Mucosa of rectum (tissue), 2 donors: ENCODE data around the gene SLC35F2.
A peak's percentile ranks its signal among the peaks of the same experiment; 100 is the strongest.

Source experiments
- H3K27ac ChIP-seq, 2 donors: one replicate each; pipeline ENCODE4 v1.7.0; 2013; ENCODE audit warnings: inconsistent platforms in 2 of 2, low read depth in 2 of 2, low read length in 2 of 2
- H3K27me3 ChIP-seq, 2 donors: one replicate each; pipeline ENCODE4 v1.7.0; 2013; ENCODE audit warnings: low read length in 2 of 2; ENCODE audit not compliant: control insufficient read depth in 2 of 2, insufficient read depth in 2 of 2
- H3K36me3 ChIP-seq, 2 donors: one replicate each; pipeline ENCODE4 v1.7.0; 2013; ENCODE audit warnings: low read length in 2 of 2; ENCODE audit not compliant: control insufficient read depth in 2 of 2, insufficient read depth in 2 of 2
- H3K4me1 ChIP-seq, 2 donors: one replicate each; pipeline ENCODE4 v1.7.0; 2013; ENCODE audit warnings: low read length in 2 of 2, mild to moderate bottlenecking in 1 of 2; ENCODE audit not compliant: control insufficient read depth in 2 of 2, insufficient read depth in 2 of 2
- H3K4me3 ChIP-seq, 2 donors: one replicate each; pipeline ENCODE4 v1.7.0; 2013; ENCODE audit warnings: low read length in 2 of 2
- H3K9ac ChIP-seq, 2 donors: one replicate each; pipeline ENCODE4 v1.7.0; 2013; ENCODE audit warnings: low read length in 2 of 2, low read depth in 1 of 2, mild to moderate bottlenecking in 1 of 2
- H3K9me3 ChIP-seq, 2 donors: one replicate each; pipeline ENCODE4 v1.7.0; 2013; ENCODE audit warnings: low read length in 2 of 2; ENCODE audit not compliant: control insufficient read depth in 2 of 2
- donor health status: healthy.
- donor health status: Normal muscosa, but diverticular disease.

Gene SLC35F2

GRCh38 chr11:107859459-107860239 is 1.1 kb upstream of the SLC35F2 start:
- Histone ChIP-seq H3K9ac (peak overlapping the region; percentile 69 to 79), H3K4me3 (peak overlapping the region; percentile 88 to 89), H3K4me1 (peaks cover 0 to 14% of the 10 kb centered on the region in 2 donors), H3K27me3 (no peaks in the 10 kb centered on the region), H3K9me3 (no peaks in the 10 kb centered on the region), H3K36me3 (peaks cover 0 to 2% of the 10 kb centered on the region in 2 donors), H3K27ac (peak overlapping the region; percentile 79 to 80)

DNA sequence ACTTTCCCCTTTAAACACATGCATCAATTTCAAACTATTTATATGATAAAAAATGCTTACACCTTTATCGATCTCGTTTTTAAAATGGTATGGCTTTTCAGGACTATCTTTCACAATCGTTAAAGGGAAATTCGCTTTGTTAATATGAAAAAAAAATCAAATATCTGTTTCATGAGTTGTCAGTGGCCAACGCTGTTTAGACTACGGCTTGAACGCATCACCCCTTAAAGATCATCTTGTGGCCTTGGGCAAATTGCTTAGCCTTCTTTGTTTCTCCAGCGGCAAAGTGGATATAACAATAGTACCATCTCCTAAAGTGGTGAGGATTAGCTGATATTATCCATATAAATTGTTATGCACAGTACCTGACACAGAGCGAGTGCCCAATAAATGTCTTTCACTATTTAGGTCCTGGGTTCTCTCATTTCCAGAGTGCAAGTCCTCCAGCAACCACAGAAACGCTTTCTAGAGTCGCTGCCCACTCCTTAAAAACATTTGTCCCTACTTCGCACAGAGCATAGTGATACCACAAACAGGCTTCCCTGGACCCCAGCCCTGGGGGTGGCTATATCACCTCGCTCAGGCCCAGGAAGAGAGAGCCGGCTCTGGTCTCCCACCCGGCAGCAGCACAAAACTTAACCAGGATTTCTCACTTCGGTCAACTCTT is 904 bp downstream of the SLC35F2 start:
- Histone ChIP-seq H3K36me3 (peaks cover 0 to 2% of the 10 kb centered on the region in 2 donors), H3K27ac (peak overlapping the region; percentile 79 to 80), H3K27me3 (no peaks in the 10 kb centered on the region), H3K4me1 (peaks cover 0 to 20% of the 10 kb centered on the region in 2 donors), H3K9ac (peak overlapping the region; percentile 69 to 79), H3K4me3 (peak overlapping the region; percentile 88 to 89), H3K9me3 (no peaks in the 10 kb centered on the region)

DNA sequence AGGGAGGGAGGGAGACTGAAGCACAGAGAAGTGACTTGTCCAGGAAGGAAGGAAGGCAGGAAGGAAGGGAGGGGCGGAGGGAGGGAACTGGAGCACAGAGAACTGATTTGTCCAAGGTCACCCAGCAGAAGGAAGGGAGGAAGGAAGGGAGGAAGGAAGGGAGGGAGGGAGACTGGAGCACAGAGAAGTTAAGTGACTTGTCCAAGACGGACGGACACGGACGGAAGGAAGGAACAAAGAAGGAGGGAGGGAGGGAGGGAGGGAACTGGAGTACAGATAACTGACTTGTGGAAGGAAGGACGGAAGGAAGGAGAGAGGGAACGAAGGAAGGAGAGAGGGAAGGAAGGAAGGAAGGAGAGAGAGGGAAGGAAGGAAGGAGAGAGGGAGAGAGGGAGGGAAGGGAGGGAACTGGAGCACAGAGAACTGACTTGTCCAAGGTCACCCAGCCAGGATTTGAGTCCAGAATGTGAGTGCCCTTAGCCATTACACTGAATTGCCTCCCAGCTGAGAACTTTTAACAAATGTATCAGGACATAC is 1.5 kb downstream of the SLC35F2 start:
- Histone ChIP-seq H3K27me3 (no peaks in the 10 kb centered on the region), H3K9me3 (no peaks in the 10 kb centered on the region), H3K4me1 (peaks cover 0 to 20% of the 10 kb centered on the region in 2 donors), H3K36me3 (peaks cover 0 to 2% of the 10 kb centered on the region in 2 donors), H3K9ac (peak overlapping the region; percentile 52 to 79), H3K4me3 (peak overlapping the region; percentile 88 to 89), H3K27ac (peak overlapping the region; percentile 79 to 80)

DNA sequence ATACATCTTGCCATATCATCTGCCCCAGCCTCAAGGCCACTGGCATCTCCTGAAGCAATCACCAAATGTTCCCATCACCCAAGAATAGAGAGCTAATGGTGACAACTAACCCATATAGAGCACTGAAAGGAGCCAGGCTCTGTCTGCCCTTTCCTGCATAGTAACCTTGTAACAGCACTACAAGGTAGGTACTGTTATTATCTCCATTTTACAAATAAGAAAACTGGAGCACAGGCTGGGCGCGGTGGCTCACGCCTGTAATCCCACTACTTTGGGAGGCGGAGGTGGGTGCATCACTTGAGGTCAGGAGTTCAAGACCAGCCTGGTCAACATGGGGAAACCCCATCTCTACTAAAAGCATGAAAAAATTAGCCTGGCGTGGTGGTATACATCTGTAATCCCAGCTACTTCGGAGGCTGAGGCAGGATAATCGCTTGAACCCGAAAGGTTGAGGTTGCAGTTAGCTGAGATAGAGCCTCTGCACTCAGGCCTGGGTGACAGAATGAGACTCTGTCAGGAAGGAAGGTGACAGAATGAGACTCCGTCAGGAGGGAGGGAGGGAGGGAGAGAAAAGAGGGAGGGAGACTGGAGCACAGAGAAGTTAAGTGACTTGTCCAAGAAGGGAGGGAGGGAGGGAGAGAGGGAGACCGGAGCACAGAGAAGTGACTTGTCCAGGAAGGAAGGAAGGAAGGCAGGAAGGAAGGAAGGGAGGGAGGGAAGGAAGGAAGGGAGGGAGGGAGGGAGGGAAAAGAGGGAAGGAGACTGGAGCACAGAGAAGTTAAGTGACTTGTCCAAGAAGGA is 2.2 kb downstream of the SLC35F2 start:
- H3K27me3 ChIP-seq: no peaks in the 10 kb centered on the region
- no peak overlapping the region for H3K4me3 ChIP-seq
- H3K9ac ChIP-seq: no peak overlapping the region
- no peaks in the 10 kb centered on the region for H3K9me3 ChIP-seq
- peaks cover 0 to 20% of the 10 kb centered on the region in 2 donors for H3K4me1 ChIP-seq
- peaks cover 0 to 2% of the 10 kb centered on the region in 2 donors for H3K36me3 ChIP-seq
- peak overlapping the region; percentile 79 to 80 for H3K27ac ChIP-seq

DNA sequence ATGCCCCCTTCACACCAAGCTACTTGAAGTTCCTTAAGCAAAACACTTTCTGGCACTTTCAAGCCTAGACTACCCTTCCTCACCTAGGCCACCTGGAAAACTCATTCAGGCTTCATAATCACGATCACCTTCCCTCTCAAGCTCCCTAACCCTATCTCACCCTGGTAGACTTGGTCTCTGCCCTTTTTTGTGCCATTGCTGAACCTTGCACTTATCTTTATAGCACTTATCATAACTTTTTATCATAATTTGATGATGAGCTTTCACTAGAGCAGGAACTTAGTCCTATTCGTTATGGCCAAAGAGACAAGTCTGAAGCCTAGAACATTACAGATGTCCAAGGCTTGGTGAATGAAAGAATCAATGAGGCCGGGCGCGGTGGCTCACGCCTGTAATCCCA is 5.5 kb downstream of the SLC35F2 start:
- Histone ChIP-seq H3K36me3 (peaks cover 0 to 2% of the 10 kb centered on the region in 2 donors), H3K4me1 (peaks cover 3 to 13% of the 10 kb centered on the region in 2 donors), H3K9ac (no peak overlapping the region), H3K9me3 (no peaks in the 10 kb centered on the region), H3K27ac (peak overlapping the region; percentile 1 to 34), H3K27me3 (no peaks in the 10 kb centered on the region), H3K4me3 (no peak overlapping the region)

- H3K9ac ChIP-seq: no peak overlapping the region
- no peaks in the 10 kb centered on the region for H3K27me3 ChIP-seq
- peak overlapping the region; percentile 58 to 72 for H3K27ac ChIP-seq
- H3K9me3 ChIP-seq: no peaks in the 10 kb centered on the region
- peaks cover 0 to 2% of the 10 kb centered on the region in 2 donors for H3K36me3 ChIP-seq
- H3K4me1 ChIP-seq: peaks cover 3 to 8% of the 10 kb centered on the region in 2 donors
- no peak overlapping the region for H3K4me3 ChIP-seq
Measured at GRCh38 chr11:107851704-107852310, 6.8 kb downstream of the SLC35F2 start.

DNA sequence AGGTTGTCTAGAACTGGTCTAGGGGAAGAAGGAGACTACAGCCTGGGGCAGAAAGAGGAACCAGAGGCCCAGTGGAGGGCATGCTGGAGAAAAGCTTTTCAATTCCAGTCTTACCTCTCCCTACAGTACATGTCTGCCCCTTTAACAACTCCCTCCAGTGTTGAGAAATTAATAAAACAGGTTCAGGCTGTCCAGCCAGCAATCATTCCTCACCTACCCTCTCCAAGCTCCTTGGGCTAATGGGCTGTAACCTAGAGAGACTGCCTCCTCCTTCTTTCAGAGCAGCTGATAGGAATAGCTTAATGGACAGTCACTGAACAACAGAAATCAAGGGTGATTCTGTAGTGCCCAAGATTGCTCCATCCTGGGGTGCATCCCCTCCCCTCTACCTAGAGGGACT is 8.8 kb downstream of the SLC35F2 start:
- no peaks in the 10 kb centered on the region for H3K9me3 ChIP-seq
- H3K27me3 ChIP-seq: no peaks in the 10 kb centered on the region
- H3K9ac ChIP-seq: no peak overlapping the region
- no peaks in the 10 kb centered on the region for H3K36me3 ChIP-seq
- H3K4me1 ChIP-seq: peaks cover 3 to 5% of the 10 kb centered on the region in 2 donors
- no peak overlapping the region for H3K27ac ChIP-seq
- H3K4me3 ChIP-seq: no peak overlapping the region

DNA sequence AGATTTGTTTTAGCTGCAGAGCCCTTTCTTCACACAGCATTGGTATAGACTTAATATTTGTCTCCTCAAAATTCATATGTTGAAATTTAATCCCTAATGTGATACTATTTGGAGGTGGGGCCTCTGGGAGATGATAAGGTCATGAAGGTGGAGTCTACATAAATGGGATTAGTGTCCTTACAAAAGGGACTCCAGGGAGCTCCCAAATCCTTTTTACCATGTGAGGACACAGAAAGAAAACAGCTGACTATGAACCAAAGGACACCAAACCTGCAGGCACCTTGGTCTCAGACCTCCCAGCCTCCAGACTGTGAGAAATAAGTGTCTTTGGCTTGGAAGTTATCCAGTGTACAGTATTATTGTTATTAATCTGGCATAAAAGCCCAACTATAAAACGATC is 10.2 kb downstream of the SLC35F2 start:
- Histone ChIP-seq H3K27ac (no peak overlapping the region), H3K9ac (no peak overlapping the region)

GRCh38 chr11:107847184-107847583 is 11.4 kb downstream of the SLC35F2 start:
- no peaks in the 10 kb centered on the region for H3K36me3 ChIP-seq
- H3K9ac ChIP-seq: no peak overlapping the region
- no peak overlapping the region for H3K27ac ChIP-seq

More for the DNA sequence above, 10.2 kb downstream of the SLC35F2 start:
- H3K27me3 ChIP-seq: no peaks in the 10 kb centered on the region
- no peak overlapping the region for H3K4me3 ChIP-seq
- no peaks in the 10 kb centered on the region for H3K9me3 ChIP-seq
- peaks cover 3 to 5% of the 10 kb centered on the region in 2 donors for H3K4me1 ChIP-seq
- H3K36me3 ChIP-seq: no peaks in the 10 kb centered on the region

More at GRCh38 chr11:107847184-107847583, 11.4 kb downstream of the SLC35F2 start:
- Histone ChIP-seq H3K4me3 (no peak overlapping the region), H3K4me1 (peaks cover 0 to 3% of the 10 kb centered on the region in 2 donors), H3K9me3 (no peaks in the 10 kb centered on the region), H3K27me3 (no peaks in the 10 kb centered on the region)
